ENCODE measurements around the gene PTPRT. TPM values are rescaled to one million over a fixed set of nuclear protein-coding genes. Genes with fewer than 3 reads are reported as not detected.

PTPRT gene
- total RNA-seq, 1 donor from 2014 or later = not detected

DNA sequence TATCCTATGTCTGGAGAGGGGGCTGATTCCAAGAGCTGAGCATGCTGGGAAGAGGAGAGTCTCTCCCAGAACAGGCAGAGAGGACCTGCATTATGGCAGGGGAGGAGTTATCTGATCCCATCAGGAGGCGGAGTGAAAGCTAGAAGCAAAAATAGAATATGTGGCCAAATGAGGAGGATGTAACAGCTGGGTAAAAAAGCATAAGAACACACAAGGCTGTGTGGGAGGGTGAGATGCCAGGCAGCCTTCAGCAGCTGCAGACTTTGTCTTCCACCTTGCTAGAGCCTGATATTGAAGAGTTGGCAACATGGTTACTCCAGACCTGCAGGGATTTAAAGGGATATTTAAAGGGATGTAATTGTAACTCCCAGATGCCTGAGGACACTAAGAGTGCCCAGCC is 167.1 kb downstream of the PTPRT start:
- Mint-ChIP-seq H3K4me3 (no peak overlapping the region), H3K36me3 (ENCODE audit: low read depth) (no peaks in the 10 kb centered on the region), H3K27ac (no peak overlapping the region), H3K4me1 (ENCODE audit: low read depth) (no peaks in the 10 kb centered on the region), H3K27me3 (ENCODE audit: insufficient read depth) (no peaks in the 10 kb centered on the region), H3K9me3 (no peaks in the 10 kb centered on the region)
- no peak for DNase-seq (ENCODE audit: low spot score)
- intact Hi-C loops (cut with micrococcal nuclease) = no loop called here

DNA sequence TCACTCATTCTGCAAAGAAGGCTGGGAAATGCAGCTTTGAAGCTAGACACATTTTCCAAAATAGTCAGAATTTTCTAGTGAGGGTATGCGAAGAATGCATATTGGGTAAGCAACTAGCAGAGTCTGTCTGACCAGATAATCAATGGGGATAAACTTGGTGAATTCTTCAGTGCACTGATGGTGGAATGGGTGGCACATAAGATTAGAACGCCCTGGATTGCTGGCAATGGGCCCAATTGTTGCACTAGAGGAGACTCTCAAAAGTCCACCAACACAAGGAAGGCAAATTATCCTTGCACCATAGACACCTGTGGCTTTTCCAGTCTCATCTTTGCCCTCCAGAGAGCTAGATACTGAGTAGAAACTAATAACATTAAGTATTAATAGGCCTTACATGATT is 167.6 kb downstream of the PTPRT start:
- Mint-ChIP-seq H3K4me1 (ENCODE audit: low read depth) (no peaks in the 10 kb centered on the region), H3K27me3 (ENCODE audit: insufficient read depth) (no peaks in the 10 kb centered on the region), H3K9me3 (no peaks in the 10 kb centered on the region), H3K27ac (no peak overlapping the region), H3K36me3 (ENCODE audit: low read depth) (no peaks in the 10 kb centered on the region), H3K4me3 (no peak overlapping the region)
- DNase-seq (ENCODE audit: low spot score) = no peak
- intact Hi-C loops (cut with micrococcal nuclease) = no loop called here

DNA sequence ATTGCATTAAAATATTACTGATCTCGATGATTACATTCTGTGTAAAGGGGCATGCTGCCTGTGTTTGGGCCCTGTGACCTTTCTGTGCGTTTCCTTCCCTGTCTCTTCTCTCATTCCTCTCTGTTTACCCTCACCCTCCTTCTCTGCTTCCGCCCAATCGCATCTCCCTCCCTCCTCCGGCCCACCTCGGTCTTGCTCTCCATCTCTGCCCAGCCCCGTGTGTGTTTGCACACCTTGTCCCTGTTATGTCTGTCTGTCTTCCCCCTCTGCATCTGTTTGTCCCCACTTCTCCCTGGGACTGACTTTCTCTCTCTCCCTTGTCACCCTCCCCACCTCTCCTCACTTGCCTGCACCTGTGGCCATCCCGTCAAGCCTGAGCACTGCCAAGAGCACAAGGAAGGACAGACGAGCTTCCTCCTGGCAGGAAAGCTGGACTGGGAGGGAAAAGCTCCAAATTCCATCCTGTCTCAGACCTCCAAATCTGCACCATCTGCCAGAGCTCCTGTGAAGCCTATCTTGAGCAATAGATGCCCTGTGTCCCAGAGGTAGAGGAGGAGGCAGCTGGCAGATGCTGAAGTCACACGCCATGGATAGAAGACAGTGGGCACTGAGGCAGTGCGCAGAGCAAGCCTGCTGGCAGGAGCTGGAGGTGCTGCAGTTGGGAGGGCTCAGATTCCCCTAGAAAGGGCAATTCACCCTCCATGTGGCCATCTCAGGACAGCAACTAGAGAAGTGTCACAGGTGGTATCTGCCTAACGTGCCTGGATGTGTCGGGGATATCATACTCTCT is 172.3 kb downstream of the PTPRT start:
- Mint-ChIP-seq H3K27me3 (ENCODE audit: insufficient read depth) (no peaks in the 10 kb centered on the region), H3K9me3 (no peaks in the 10 kb centered on the region), H3K4me1 (ENCODE audit: low read depth) (no peaks in the 10 kb centered on the region), H3K27ac (no peak overlapping the region), H3K36me3 (ENCODE audit: low read depth) (no peaks in the 10 kb centered on the region), H3K4me3 (no peak overlapping the region)
- intact Hi-C loops (cut with micrococcal nuclease) = no loop called here
- no peak for DNase-seq (ENCODE audit: low spot score)

DNA sequence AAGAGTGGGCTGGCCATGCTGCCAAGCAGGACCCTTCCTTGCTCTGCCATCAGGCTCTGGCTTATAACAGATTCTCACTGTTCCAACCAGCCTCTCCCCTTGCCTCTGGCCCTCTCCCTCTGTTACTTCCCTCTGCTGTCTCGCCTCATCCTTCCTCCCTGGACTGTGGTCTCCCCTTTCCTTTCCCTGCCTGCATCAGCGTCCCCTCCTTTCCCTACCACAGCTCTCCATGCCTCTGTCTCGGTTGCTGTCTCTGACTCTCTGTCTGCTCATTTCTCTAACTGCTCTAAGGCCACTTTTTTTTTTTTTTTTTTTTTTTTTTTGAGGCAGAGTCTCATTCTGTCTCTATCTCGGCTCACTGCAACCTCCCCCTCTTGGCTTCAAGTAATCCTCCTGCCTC is 173.4 kb downstream of the PTPRT start:
- intact Hi-C loops (cut with micrococcal nuclease) = no loop called here
- Mint-ChIP-seq H3K27ac (no peak overlapping the region), H3K4me1 (ENCODE audit: low read depth) (no peaks in the 10 kb centered on the region), H3K27me3 (ENCODE audit: insufficient read depth) (no peaks in the 10 kb centered on the region), H3K9me3 (no peaks in the 10 kb centered on the region), H3K36me3 (ENCODE audit: low read depth) (no peaks in the 10 kb centered on the region), H3K4me3 (no peak overlapping the region)
- no peak for DNase-seq (ENCODE audit: low spot score)

- no peak overlapping the region for H3K27ac Mint-ChIP-seq
- H3K9me3 Mint-ChIP-seq = no peaks in the 10 kb centered on the region
- H3K36me3 Mint-ChIP-seq (ENCODE audit: low read depth) = no peaks in the 10 kb centered on the region
- no peak overlapping the region for H3K4me3 Mint-ChIP-seq
- H3K27me3 Mint-ChIP-seq (ENCODE audit: insufficient read depth) = no peaks in the 10 kb centered on the region
- DNase-seq (ENCODE audit: low spot score) = no peak
- intact Hi-C loops (cut with micrococcal nuclease) = no loop called here
- H3K4me1 Mint-ChIP-seq (ENCODE audit: low read depth) = no peaks in the 10 kb centered on the region
Measured at GRCh38 chr20:43015566-43015965, 174.1 kb downstream of the PTPRT start.

GRCh38 chr20:43014206-43014605 is 175.5 kb downstream of the PTPRT start:
- H3K4me3 Mint-ChIP-seq = no peak overlapping the region
- H3K27me3 Mint-ChIP-seq (ENCODE audit: insufficient read depth) = no peaks in the 10 kb centered on the region
- H3K27ac Mint-ChIP-seq = no peak overlapping the region
- no peak for DNase-seq (ENCODE audit: low spot score)
- intact Hi-C loops (cut with micrococcal nuclease) = no loop called here
- no peaks in the 10 kb centered on the region for H3K9me3 Mint-ChIP-seq
- no peaks in the 10 kb centered on the region for H3K36me3 Mint-ChIP-seq (ENCODE audit: low read depth)
- no peaks in the 10 kb centered on the region for H3K4me1 Mint-ChIP-seq (ENCODE audit: low read depth)

- H3K9me3 Mint-ChIP-seq = no peaks in the 10 kb centered on the region
- no peaks in the 10 kb centered on the region for H3K4me1 Mint-ChIP-seq (ENCODE audit: low read depth)
- H3K36me3 Mint-ChIP-seq (ENCODE audit: low read depth) = no peaks in the 10 kb centered on the region
- intact Hi-C loops (cut with micrococcal nuclease) = no loop called here
- no peak overlapping the region for H3K27ac Mint-ChIP-seq
- H3K4me3 Mint-ChIP-seq = no peak overlapping the region
- no peaks in the 10 kb centered on the region for H3K27me3 Mint-ChIP-seq (ENCODE audit: insufficient read depth)
- DNase-seq (ENCODE audit: low spot score) = no peak
Measured at GRCh38 chr20:43011491-43011890, 178.2 kb downstream of the PTPRT start.

DNA sequence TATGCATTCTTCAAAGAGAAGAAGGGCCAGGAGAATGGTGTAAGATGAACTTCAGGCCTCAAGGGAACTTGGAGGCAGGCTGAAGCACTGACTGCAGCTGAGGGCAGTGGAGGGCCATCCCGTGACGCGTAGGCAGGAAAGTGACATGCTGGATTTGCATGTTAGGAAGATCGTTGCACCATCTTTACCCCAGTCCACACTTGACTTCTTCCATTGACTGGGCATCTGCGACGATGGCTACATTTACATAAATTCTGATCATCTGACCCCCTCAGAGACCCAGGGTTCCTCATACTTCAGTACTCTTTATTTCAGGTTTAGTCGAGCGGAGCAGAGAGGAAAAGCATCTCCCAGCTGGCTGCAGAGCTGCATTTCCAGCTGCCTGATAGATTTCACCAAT is 180.2 kb downstream of the PTPRT start:
- intact Hi-C loops (cut with micrococcal nuclease) = no loop called here
- no peak for DNase-seq (ENCODE audit: low spot score)
- no peak overlapping the region for H3K27ac Mint-ChIP-seq
- H3K4me3 Mint-ChIP-seq = no peak overlapping the region
- no peaks in the 10 kb centered on the region for H3K27me3 Mint-ChIP-seq (ENCODE audit: insufficient read depth)
- no peaks in the 10 kb centered on the region for H3K4me1 Mint-ChIP-seq (ENCODE audit: low read depth)
- no peaks in the 10 kb centered on the region for H3K9me3 Mint-ChIP-seq
- no peaks in the 10 kb centered on the region for H3K36me3 Mint-ChIP-seq (ENCODE audit: low read depth)

DNA sequence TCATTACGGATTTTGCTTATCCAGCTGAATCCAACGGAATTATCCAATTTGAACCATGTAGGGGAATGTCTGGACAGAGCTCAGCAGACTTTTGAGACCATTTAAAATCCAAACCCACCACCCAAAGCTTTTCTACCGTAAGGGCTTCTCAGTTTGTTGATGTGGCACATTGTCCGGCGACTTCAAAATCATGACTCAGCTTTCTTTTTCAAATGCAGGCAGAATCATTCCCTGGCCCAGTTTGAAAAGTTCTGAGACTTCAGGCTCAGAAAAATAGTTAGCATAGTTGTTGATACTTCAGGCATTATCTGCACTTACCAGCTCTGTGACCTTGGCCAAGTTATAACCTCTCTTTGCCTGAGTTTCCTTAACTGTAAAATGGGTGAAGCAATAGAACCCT is 182.2 kb downstream of the PTPRT start:
- Mint-ChIP-seq H3K4me1 (ENCODE audit: low read depth) (no peaks in the 10 kb centered on the region), H3K4me3 (no peak overlapping the region), H3K36me3 (ENCODE audit: low read depth) (no peaks in the 10 kb centered on the region), H3K9me3 (no peaks in the 10 kb centered on the region), H3K27me3 (ENCODE audit: insufficient read depth) (no peaks in the 10 kb centered on the region), H3K27ac (no peak overlapping the region)
- DNase-seq (ENCODE audit: low spot score) = no peak
- intact Hi-C loops (cut with micrococcal nuclease) = no loop called here

DNA sequence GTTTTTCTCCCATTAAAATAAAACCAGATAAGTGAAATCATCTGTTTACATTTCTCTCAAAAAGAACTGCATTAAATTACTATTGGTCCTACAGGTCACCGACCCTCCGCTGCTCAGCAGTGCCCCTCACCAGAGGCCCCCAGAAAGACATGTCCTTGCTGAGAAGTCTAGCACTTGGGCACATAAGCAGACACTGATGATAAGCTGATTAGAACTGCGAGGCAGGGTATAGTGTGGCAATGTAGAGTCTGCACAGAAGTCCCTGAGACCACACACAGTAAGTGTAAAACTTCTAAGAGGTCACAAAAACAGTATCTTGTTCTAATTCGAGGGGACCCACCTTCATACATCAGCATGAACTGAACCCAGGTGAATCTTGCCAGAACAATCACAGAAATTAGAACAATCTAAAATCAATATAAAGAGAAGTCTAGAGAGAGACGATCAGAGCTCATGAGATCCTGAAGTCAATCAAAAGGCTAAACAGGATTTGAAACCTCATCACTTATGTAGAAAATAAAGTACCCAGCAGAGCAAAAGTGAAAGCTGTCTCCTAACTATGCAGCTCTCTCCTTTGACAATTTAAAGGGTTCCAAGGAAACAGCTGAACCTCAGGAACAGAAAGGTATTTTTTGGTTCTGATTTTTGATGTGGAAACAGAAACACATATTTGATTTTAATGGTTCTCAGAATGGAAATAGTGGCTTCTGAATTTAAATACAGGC is 182.9 kb downstream of the PTPRT start:
- H3K9me3 Mint-ChIP-seq = no peaks in the 10 kb centered on the region

GRCh38 chr20:43003318-43003944 is 186.3 kb downstream of the PTPRT start:
- no peak overlapping the region for H3K4me3 Mint-ChIP-seq
- H3K27me3 Mint-ChIP-seq (ENCODE audit: insufficient read depth) = no peaks in the 10 kb centered on the region
- intact Hi-C loops (cut with micrococcal nuclease) = no loop called here
- H3K27ac Mint-ChIP-seq = no peak overlapping the region
- no peaks in the 10 kb centered on the region for H3K36me3 Mint-ChIP-seq (ENCODE audit: low read depth)
- no peaks in the 10 kb centered on the region for H3K9me3 Mint-ChIP-seq
- H3K4me1 Mint-ChIP-seq (ENCODE audit: low read depth) = no peaks in the 10 kb centered on the region
- no peak for DNase-seq (ENCODE audit: low spot score)

More for the DNA sequence above, 182.9 kb downstream of the PTPRT start:
- no peaks in the 10 kb centered on the region for H3K4me1 Mint-ChIP-seq (ENCODE audit: low read depth)
- H3K36me3 Mint-ChIP-seq (ENCODE audit: low read depth) = no peaks in the 10 kb centered on the region
- H3K27ac Mint-ChIP-seq = no peak overlapping the region
- no peak for DNase-seq (ENCODE audit: low spot score)
- H3K27me3 Mint-ChIP-seq (ENCODE audit: insufficient read depth) = no peaks in the 10 kb centered on the region
- no peak overlapping the region for H3K4me3 Mint-ChIP-seq
- intact Hi-C loops (cut with micrococcal nuclease) = no loop called here

- Mint-ChIP-seq H3K4me1 (ENCODE audit: low read depth) (no peaks in the 10 kb centered on the region), H3K36me3 (ENCODE audit: low read depth) (no peaks in the 10 kb centered on the region), H3K27me3 (ENCODE audit: insufficient read depth) (no peaks in the 10 kb centered on the region), H3K9me3 (no peaks in the 10 kb centered on the region), H3K4me3 (no peak overlapping the region), H3K27ac (no peak overlapping the region)
- intact Hi-C loops (cut with micrococcal nuclease) = no loop called here
- no peak for DNase-seq (ENCODE audit: low spot score)
Measured at GRCh38 chr20:42996141-42996540, 193.6 kb downstream of the PTPRT start.

DNA sequence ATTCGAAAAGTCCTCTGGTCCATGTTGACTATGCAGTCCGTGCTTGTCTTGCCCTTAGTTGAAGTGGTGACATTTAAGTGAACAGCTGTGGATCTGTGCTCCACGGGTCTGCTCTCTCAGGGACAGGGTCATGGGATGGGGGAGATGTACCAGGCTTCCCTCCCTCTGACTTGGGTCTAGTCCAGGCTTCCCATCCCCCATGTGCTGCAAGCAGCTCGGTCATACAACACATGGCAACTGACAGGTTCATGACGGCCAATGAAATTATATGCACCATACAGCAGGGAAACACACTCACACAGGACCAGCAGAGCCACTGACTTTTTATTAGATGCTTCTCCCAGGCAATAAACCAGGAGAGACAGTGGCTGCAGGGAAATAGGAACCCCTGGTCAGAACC is 201.4 kb downstream of the PTPRT start:
- no peak for DNase-seq (ENCODE audit: low spot score)
- no peaks in the 10 kb centered on the region for H3K36me3 Mint-ChIP-seq (ENCODE audit: low read depth)
- no peak overlapping the region for H3K27ac Mint-ChIP-seq
- no peaks in the 10 kb centered on the region for H3K4me1 Mint-ChIP-seq (ENCODE audit: low read depth)
- H3K4me3 Mint-ChIP-seq = no peak overlapping the region
- no peaks in the 10 kb centered on the region for H3K9me3 Mint-ChIP-seq
- H3K27me3 Mint-ChIP-seq (ENCODE audit: insufficient read depth) = no peaks in the 10 kb centered on the region
- intact Hi-C loops (cut with micrococcal nuclease) = no loop called here

Measured in activated T-helper 1 cell treated with anti-CD3 and anti-CD28 coated beads, Interleukin-12 subunit alpha, Interleukin-12 subunit beta, Interleukin-2, Interleukin-4 antibody, amounts not matched to agents 30 ng/mL and 10 ng/mL and 1 ng/mL, durations not matched to agents 14 hours and 24 hours and 36 hours (primary cell).